GM23338 (cell line): ENCODE results near the gene FBN3. TPM values are rescaled to one million over a fixed set of nuclear protein-coding genes. Genes with fewer than 3 reads are reported as not detected.

Experiments used
- ATAC-seq: fragments of 200-7000 bp; cut with Tn5 transposase; 3 replicates; pipeline ENCODE4 v1.9.1; 2020
- DNase-seq: peaks from one replicate; pipeline ENCODE4 v3.0.0-alpha.2; 2015; ENCODE audit warnings: low spot score
- H2AFZ ChIP-seq: fragments of 200-600 bp; sonication (generic); 2 replicates; pipeline ENCODE4 v1.8.0; 2016; ENCODE audit warnings: antibody characterized with exemption, mild to moderate bottlenecking, moderate library complexity
- H3F3A ChIP-seq: fragments of 200-600 bp; sonication (generic); replicated peaks from 2 replicates; pipeline ENCODE4 v1.8.0; 2017; ENCODE audit warnings: antibody characterized with exemption, mixed run types, low read depth
- H3K27ac ChIP-seq: fragments of 200-600 bp; sonication (generic); 2 replicates; pipeline ENCODE4 v1.6.1; 2016; ENCODE audit warnings: low read depth
- H3K27me3 ChIP-seq: fragments of 200-600 bp; sonication (generic); 2 replicates; pipeline ENCODE4 v1.8.0; 2016; ENCODE audit warnings: mild to moderate bottlenecking, mixed run types, moderate library complexity; ENCODE audit not compliant: insufficient read depth
- H3K36me3 ChIP-seq: fragments of 200-600 bp; sonication (generic); 2 replicates; pipeline ENCODE4 v1.8.0; 2016; ENCODE audit warnings: mild to moderate bottlenecking; ENCODE audit not compliant: insufficient read depth
- H3K4me1 ChIP-seq: fragments of 200-600 bp; sonication (generic); 2 replicates; pipeline ENCODE4 v1.8.0; 2016; ENCODE audit warnings: mild to moderate bottlenecking, moderate library complexity; ENCODE audit not compliant: insufficient read depth
- H3K4me2 ChIP-seq: fragments of 200-600 bp; sonication (generic); 2 replicates; pipeline ENCODE4 v1.7.1; 2017; ENCODE audit warnings: mixed run types
- H3K4me3 ChIP-seq: fragments of 200-600 bp; sonication (generic); 2 replicates; pipeline ENCODE4 v1.6.1; 2016; ENCODE audit warnings: mixed run types
- H3K79me2 ChIP-seq: fragments of 200-600 bp; sonication (generic); replicated peaks from 2 replicates; pipeline ENCODE4 v1.8.0; 2017; ENCODE audit warnings: mild to moderate bottlenecking; ENCODE audit not compliant: insufficient read depth
- H3K9me2 ChIP-seq: fragments of 200-600 bp; sonication (generic); 2 replicates; pipeline ENCODE4 v1.8.0; 2017; ENCODE audit not compliant: insufficient read depth
- H4K20me1 ChIP-seq: fragments of 200-600 bp; sonication (generic); replicated peaks from 2 replicates; pipeline ENCODE4 v1.8.0; 2017; ENCODE audit warnings: mild to moderate bottlenecking; ENCODE audit not compliant: insufficient read depth
- H3K27ac Mint-ChIP-seq: 2 replicates; pipeline ENCODE4 v1.8.0; 2020; ENCODE audit warnings: inconsistent platforms, mild to moderate bottlenecking, moderate library complexity, mixed read lengths
- H3K27me3 Mint-ChIP-seq: 3 replicates; pipeline ENCODE4 v1.8.0; 2022; ENCODE audit warnings: low read depth, mild to moderate bottlenecking, moderate library complexity, mixed read lengths, inconsistent platforms; ENCODE audit not compliant: insufficient read depth, poor library complexity
- H3K36me3 Mint-ChIP-seq: 3 replicates; pipeline ENCODE4 v1.8.0; 2021; ENCODE audit warnings: low read depth, mild to moderate bottlenecking, inconsistent platforms, moderate library complexity, mixed read lengths
- H3K4me1 Mint-ChIP-seq: 3 replicates; pipeline ENCODE4 v1.8.0; 2020; ENCODE audit warnings: mild to moderate bottlenecking, inconsistent platforms, mixed read lengths
- H3K4me3 Mint-ChIP-seq: 3 replicates; pipeline ENCODE4 v1.8.0; 2021; ENCODE audit warnings: moderate library complexity, mild to moderate bottlenecking, inconsistent platforms, mixed read lengths
- H3K9me3 Mint-ChIP-seq: 3 replicates; pipeline ENCODE4 v1.8.0; 2020; ENCODE audit warnings: moderate library complexity, mild to moderate bottlenecking, inconsistent platforms, mixed read lengths
- CREB1 ChIP-seq: fragments of 250-450 bp; sonication (Bioruptor Pico); IDR thresholded peaks from 2 replicates; pipeline ENCODE4 v1.5.0; 2020; ENCODE audit warnings: low read depth, mild to moderate bottlenecking, moderate library complexity
- JUNB ChIP-seq: IDR thresholded peaks from one replicate; pipeline ENCODE4 v1.6.1; 2016; ENCODE audit warnings: antibody characterized with exemption; ENCODE audit not compliant: unreplicated experiment
- polyA plus RNA-seq: library from polyadenylated mRNA; unstranded; fragments of >200 nt; fragmentation: Nextera tagmentation; extraction: Ambion mirVana; gene quantifications from 2 replicates; pipeline ENCODE4 v1.2.1, GENCODE V29; 2016
- total RNA-seq: library from RNA; depleted of rRNA; stranded (reverse); fragments of >200 nt; shearing (Covaris generic); gene quantifications from 2 replicates; pipeline ENCODE4 v1.2.3, GENCODE V29; 2014
- TF ChIP-seq, protein P1 (sequence below): fragments of 250-450 bp; sonication (Bioruptor Pico); IDR thresholded peaks from 2 replicates; pipeline ENCODE4 v1.5.0; 2020; ENCODE audit warnings: mild to moderate bottlenecking, moderate library complexity
- TF ChIP-seq, protein P2 (sequence below): IDR thresholded peaks from 2 replicates; pipeline ENCODE4 v1.6.1; 2016; ENCODE audit warnings: antibody characterized with exemption
- TF ChIP-seq, protein P3 (sequence below), 2 experiments: fragments of 200-600 bp in 1 of 2; sonication (generic) in 1 of 2; conservative IDR thresholded peaks; 2 replicates each; pipeline versions ENCODE4 v1.5.1 to v1.6.1; 2016 to 2017; ENCODE audit warnings: antibody characterized with exemption in 2 of 2, low read depth in 2 of 2, mild to moderate bottlenecking in 2 of 2, moderate library complexity in 1 of 2

The FBN3 gene
- total and polyA plus RNA-seq, 2 experiments from 2014 or later: 8.5 to 54.5 TPM

DNA sequence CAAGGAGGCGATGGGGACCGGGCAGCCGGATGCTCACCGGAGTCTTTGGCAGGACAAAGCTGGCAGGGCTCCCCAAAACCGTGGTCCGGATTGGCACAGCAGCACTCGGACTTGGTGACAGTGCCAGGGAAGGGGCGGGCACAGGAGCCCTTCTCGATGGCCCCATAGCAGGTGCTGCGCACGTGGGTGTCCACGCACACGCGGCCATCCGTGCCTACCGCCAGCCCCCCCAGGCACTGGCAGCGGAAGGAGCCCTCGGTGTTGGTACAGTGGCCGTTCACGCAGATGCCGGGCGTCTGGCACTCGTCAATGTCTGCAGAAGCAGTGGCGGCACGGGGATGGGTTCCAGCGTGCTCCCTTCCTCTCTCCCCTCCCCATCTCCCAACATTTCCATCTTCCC is 17.9 kb downstream of the FBN3 start (continued):
- TF ChIP-seq, protein P1, sequence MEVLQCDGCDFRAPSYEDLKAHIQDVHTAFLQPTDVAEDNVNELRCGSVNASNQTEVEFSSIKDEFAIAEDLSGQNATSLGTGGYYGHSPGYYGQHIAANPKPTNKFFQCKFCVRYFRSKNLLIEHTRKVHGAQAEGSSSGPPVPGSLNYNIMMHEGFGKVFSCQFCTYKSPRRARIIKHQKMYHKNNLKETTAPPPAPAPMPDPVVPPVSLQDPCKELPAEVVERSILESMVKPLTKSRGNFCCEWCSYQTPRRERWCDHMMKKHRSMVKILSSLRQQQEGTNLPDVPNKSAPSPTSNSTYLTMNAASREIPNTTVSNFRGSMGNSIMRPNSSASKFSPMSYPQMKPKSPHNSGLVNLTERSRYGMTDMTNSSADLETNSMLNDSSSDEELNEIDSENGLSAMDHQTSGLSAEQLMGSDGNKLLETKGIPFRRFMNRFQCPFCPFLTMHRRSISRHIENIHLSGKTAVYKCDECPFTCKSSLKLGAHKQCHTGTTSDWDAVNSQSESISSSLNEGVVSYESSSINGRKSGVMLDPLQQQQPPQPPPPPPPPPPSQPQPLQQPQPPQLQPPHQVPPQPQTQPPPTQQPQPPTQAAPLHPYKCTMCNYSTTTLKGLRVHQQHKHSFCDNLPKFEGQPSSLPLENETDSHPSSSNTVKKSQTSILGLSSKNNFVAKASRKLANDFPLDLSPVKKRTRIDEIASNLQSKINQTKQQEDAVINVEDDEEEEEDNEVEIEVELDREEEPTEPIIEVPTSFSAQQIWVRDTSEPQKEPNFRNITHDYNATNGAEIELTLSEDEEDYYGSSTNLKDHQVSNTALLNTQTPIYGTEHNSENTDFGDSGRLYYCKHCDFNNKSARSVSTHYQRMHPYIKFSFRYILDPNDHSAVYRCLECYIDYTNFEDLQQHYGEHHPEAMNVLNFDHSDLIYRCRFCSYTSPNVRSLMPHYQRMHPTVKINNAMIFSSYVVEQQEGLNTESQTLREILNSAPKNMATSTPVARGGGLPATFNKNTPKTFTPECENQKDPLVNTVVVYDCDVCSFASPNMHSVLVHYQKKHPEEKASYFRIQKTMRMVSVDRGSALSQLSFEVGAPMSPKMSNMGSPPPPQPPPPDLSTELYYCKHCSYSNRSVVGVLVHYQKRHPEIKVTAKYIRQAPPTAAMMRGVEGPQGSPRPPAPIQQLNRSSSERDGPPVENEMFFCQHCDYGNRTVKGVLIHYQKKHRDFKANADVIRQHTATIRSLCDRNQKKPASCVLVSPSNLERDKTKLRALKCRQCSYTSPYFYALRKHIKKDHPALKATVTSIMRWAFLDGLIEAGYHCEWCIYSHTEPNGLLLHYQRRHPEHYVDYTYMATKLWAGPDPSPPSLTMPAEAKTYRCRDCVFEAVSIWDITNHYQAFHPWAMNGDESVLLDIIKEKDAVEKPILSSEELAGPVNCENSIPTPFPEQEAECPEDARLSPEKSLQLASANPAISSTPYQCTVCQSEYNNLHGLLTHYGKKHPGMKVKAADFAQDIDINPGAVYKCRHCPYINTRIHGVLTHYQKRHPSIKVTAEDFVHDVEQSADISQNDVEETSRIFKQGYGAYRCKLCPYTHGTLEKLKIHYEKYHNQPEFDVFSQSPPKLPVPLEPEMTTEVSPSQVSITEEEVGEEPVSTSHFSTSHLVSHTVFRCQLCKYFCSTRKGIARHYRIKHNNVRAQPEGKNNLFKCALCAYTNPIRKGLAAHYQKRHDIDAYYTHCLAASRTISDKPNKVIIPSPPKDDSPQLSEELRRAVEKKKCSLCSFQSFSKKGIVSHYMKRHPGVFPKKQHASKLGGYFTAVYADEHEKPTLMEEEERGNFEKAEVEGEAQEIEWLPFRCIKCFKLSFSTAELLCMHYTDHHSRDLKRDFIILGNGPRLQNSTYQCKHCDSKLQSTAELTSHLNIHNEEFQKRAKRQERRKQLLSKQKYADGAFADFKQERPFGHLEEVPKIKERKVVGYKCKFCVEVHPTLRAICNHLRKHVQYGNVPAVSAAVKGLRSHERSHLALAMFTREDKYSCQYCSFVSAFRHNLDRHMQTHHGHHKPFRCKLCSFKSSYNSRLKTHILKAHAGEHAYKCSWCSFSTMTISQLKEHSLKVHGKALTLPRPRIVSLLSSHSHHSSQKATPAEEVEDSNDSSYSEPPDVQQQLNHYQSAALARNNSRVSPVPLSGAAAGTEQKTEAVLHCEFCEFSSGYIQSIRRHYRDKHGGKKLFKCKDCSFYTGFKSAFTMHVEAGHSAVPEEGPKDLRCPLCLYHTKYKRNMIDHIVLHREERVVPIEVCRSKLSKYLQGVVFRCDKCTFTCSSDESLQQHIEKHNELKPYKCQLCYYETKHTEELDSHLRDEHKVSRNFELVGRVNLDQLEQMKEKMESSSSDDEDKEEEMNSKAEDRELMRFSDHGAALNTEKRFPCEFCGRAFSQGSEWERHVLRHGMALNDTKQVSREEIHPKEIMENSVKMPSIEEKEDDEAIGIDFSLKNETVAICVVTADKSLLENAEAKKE (CRISPR knock-in tag): no peak
- TF ChIP-seq CREB1 (CRISPR knock-in tag): no peak
- TF ChIP-seq, protein P2, sequence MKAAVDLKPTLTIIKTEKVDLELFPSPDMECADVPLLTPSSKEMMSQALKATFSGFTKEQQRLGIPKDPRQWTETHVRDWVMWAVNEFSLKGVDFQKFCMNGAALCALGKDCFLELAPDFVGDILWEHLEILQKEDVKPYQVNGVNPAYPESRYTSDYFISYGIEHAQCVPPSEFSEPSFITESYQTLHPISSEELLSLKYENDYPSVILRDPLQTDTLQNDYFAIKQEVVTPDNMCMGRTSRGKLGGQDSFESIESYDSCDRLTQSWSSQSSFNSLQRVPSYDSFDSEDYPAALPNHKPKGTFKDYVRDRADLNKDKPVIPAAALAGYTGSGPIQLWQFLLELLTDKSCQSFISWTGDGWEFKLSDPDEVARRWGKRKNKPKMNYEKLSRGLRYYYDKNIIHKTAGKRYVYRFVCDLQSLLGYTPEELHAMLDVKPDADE: no peak

GRCh38 chr19:8129061-8129618 is 20.3 kb downstream of the FBN3 start:
- Histone ChIP-seq H3K36me3 (no peaks in the 10 kb centered on the region; the same call in none of the 2 replicates), H3K4me1 (no peaks in the 10 kb centered on the region), H4K20me1 (no peaks in the 10 kb centered on the region), H3K4me2 (no peak overlapping the region), H2AFZ (no peak overlapping the region), H3F3A (0 out of 2 replicates have a peak, but pooled peaks cover 4% of the 10 kb centered on the region), H3K27ac (no peak overlapping the region), H3K79me2 (no peaks in the 10 kb centered on the region), H3K4me3 (no peak overlapping the region), H3K9me2 (no peaks in the 10 kb centered on the region), H3K27me3 (no peaks in the 10 kb centered on the region)
- peaks cover 48% of the 10 kb centered on the region for H3K36me3 Mint-ChIP-seq
- no peak overlapping the region for H3K27ac Mint-ChIP-seq
- no peak overlapping the region for H3K4me3 Mint-ChIP-seq
- no peaks in the 10 kb centered on the region for H3K4me1 Mint-ChIP-seq
- H3K9me3 Mint-ChIP-seq: no peaks in the 10 kb centered on the region
- ATAC-seq: no peak
- H3K27me3 Mint-ChIP-seq: peaks cover 7% of the 10 kb centered on the region
- no peak for DNase-seq
- TF ChIP-seq JUNB: no peak
- TF ChIP-seq, protein P3, sequence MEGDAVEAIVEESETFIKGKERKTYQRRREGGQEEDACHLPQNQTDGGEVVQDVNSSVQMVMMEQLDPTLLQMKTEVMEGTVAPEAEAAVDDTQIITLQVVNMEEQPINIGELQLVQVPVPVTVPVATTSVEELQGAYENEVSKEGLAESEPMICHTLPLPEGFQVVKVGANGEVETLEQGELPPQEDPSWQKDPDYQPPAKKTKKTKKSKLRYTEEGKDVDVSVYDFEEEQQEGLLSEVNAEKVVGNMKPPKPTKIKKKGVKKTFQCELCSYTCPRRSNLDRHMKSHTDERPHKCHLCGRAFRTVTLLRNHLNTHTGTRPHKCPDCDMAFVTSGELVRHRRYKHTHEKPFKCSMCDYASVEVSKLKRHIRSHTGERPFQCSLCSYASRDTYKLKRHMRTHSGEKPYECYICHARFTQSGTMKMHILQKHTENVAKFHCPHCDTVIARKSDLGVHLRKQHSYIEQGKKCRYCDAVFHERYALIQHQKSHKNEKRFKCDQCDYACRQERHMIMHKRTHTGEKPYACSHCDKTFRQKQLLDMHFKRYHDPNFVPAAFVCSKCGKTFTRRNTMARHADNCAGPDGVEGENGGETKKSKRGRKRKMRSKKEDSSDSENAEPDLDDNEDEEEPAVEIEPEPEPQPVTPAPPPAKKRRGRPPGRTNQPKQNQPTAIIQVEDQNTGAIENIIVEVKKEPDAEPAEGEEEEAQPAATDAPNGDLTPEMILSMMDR (conservative IDR thresholded peaks at IDR 0.05; ENCODE audit: low read depth in 2 of 2): peak in 1 of 2 experiments; percentile 28; a peak in 1 of 4 replicates
- TF ChIP-seq, protein P1 (CRISPR knock-in tag): no peak
